ENCODE data around the gene NDUFAF3.

Gene NDUFAF3

GRCh38 chr3:49001155-49001554 is 20.8 kb upstream of the NDUFAF3 start:
- Histone ChIP-seq H4K20me1 (ENCODE audit: low read depth, low read length) (no peaks in the 10 kb centered on the region), H3K36me3 (ENCODE audit: low read length) (no peaks in the 10 kb centered on the region), H3K27me3 (ENCODE audit: low read length) (no peaks in the 10 kb centered on the region), H3K9me2 (replicated peaks; ENCODE audit: insufficient read depth, low read length) (no peaks in the 10 kb centered on the region), H3K4me3 (ENCODE audit: insufficient read depth, low read length, poor library complexity, severe bottlenecking) (no peak overlapping the region), H2AFZ (ENCODE audit: low read depth, low read length, severe bottlenecking) (no peak overlapping the region), H3K9ac (ENCODE audit: low read length) (no peak overlapping the region), H3K79me2 (ENCODE audit: insufficient read depth, low read length) (no peaks in the 10 kb centered on the region), H3F3A (ENCODE audit: insufficient read depth) (no peaks in the 10 kb centered on the region), H3K4me2 (ENCODE audit: low read depth, low read length, poor library complexity, severe bottlenecking) (no peak overlapping the region), H3K9me3 (ENCODE audit: insufficient read depth, low read length) (no peaks in the 10 kb centered on the region), H3K27ac (ENCODE audit: low read depth, low read length) (no peak overlapping the region)
- TF ChIP-seq CTCF (IDR thresholded peaks at IDR 0.05; ENCODE audit: insufficient read depth, low read length, poor library complexity, severe bottlenecking) (no peak), EZH2phosphoT487 (conservative IDR thresholded peaks at IDR 0.05; ENCODE audit: low read length) (no peak)

- Histone ChIP-seq H2AFZ (ENCODE audit: low read depth, low read length, severe bottlenecking) (no peak overlapping the region), H3K4me3 (ENCODE audit: insufficient read depth, low read length, poor library complexity, severe bottlenecking) (no peak overlapping the region), H3K79me2 (ENCODE audit: insufficient read depth, low read length) (peaks cover 14% of the 10 kb centered on the region), H3K4me2 (ENCODE audit: low read depth, low read length, poor library complexity, severe bottlenecking) (no peak overlapping the region), H3K27ac (ENCODE audit: low read depth, low read length) (no peak overlapping the region), H3K9me3 (ENCODE audit: insufficient read depth, low read length) (no peaks in the 10 kb centered on the region), H3K9ac (ENCODE audit: low read length) (no peak overlapping the region), H3F3A (ENCODE audit: insufficient read depth) (peaks cover 7% of the 10 kb centered on the region; the same call in 1 of the 2 replicates), H4K20me1 (ENCODE audit: low read depth, low read length) (peaks cover 6% of the 10 kb centered on the region; the same call in 1 of the 2 replicates), H3K36me3 (ENCODE audit: low read length) (no peaks in the 10 kb centered on the region), H3K27me3 (ENCODE audit: low read length) (no peaks in the 10 kb centered on the region), H3K9me2 (replicated peaks; ENCODE audit: insufficient read depth, low read length) (no peaks in the 10 kb centered on the region)
- TF ChIP-seq CTCF (IDR thresholded peaks at IDR 0.05; ENCODE audit: insufficient read depth, low read length, poor library complexity, severe bottlenecking) = no peak
- no peak for TF ChIP-seq EZH2phosphoT487 (conservative IDR thresholded peaks at IDR 0.05; ENCODE audit: low read length)
Measured at GRCh38 chr3:49004352-49005302, 17.3 kb upstream of the NDUFAF3 start.

GRCh38 chr3:49005303-49005680 is 16.6 kb upstream of the NDUFAF3 start:
- Histone ChIP-seq H3K79me2 (ENCODE audit: insufficient read depth, low read length) (peaks cover 20% of the 10 kb centered on the region), H3K9me3 (ENCODE audit: insufficient read depth, low read length) (no peaks in the 10 kb centered on the region), H3K9ac (ENCODE audit: low read length) (no peak overlapping the region), H4K20me1 (ENCODE audit: low read depth, low read length) (peaks cover 6% of the 10 kb centered on the region; the same call in 1 of the 2 replicates), H3F3A (ENCODE audit: insufficient read depth) (peaks cover 7% of the 10 kb centered on the region; the same call in 1 of the 2 replicates), H3K36me3 (ENCODE audit: low read length) (no peaks in the 10 kb centered on the region), H2AFZ (ENCODE audit: low read depth, low read length, severe bottlenecking) (no peak overlapping the region), H3K27me3 (ENCODE audit: low read length) (no peaks in the 10 kb centered on the region), H3K4me3 (ENCODE audit: insufficient read depth, low read length, poor library complexity, severe bottlenecking) (no peak overlapping the region), H3K9me2 (replicated peaks; ENCODE audit: insufficient read depth, low read length) (no peaks in the 10 kb centered on the region), H3K27ac (ENCODE audit: low read depth, low read length) (no peak overlapping the region), H3K4me2 (ENCODE audit: low read depth, low read length, poor library complexity, severe bottlenecking) (no peak overlapping the region)
- TF ChIP-seq EZH2phosphoT487 (conservative IDR thresholded peaks at IDR 0.05; ENCODE audit: low read length) = no peak
- TF ChIP-seq CTCF (IDR thresholded peaks at IDR 0.05; ENCODE audit: insufficient read depth, low read length, poor library complexity, severe bottlenecking) = no peak

All from SU-DHL-6 (cell line).